Stimulated activated CD8-positive, alpha-beta memory T cell treated with anti-CD3 and anti-CD28 coated beads, Interleukin-7, amount 100 ng/mL, for 48 hours (primary cell): Measurements from ENCODE around the gene SDR42E2.
"Not testable (repeated sequence)": the region's sequence is repeated elsewhere in the genome, so short reads cannot be mapped to it uniquely, and the experiment has no call there.

Source experiments
- DNase-seq, 2 donors: peaks; one replicate each; pipeline ENCODE4 v3.0.0-alpha.2; 2020; ENCODE audit warnings: low read depth in 1 of 2; ENCODE audit errors: extremely low read depth in 1 of 2

The SDR42E2 gene

DNA sequence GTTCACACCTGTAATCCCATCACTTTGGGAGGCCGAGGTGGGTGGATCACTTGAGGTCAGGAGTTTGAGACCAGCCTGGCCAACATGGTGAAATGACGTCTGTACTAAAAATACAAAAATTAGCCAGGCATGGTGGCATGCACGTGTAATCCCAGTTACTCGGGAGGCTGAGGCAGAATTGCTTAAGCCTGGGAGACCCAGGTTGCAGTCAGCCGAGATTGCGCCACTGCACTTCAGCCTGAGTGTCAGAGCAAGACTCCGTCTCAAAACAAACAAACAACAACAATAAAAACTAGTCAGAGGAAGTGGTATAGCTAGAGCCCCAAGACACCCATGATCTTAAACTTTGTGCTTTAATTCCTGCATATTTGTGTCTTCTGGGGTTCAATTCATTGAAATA is 9.2 kb upstream of the SDR42E2 start:
- not testable (repeated sequence) for DNase-seq

DNA sequence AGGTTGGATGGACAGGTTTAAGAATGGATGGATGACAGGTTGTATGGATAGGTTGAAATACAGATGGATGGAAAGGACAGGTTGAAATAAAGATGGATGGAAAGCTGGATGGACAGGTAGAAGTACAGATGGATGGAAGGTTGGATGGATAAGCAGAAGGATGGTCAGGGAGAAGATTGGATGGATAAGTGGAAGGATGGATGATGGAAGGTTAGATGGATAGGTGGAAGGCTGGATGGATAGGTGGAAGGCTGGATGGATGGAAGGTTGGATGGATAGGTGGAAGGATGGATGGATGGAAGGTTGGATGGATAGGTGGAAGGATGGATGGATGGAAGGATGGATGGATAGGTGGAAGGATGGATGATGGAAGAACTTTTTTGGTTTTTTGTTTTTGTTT is 905 bp upstream of the SDR42E2 start:
- DNase-seq = no peak

DNA sequence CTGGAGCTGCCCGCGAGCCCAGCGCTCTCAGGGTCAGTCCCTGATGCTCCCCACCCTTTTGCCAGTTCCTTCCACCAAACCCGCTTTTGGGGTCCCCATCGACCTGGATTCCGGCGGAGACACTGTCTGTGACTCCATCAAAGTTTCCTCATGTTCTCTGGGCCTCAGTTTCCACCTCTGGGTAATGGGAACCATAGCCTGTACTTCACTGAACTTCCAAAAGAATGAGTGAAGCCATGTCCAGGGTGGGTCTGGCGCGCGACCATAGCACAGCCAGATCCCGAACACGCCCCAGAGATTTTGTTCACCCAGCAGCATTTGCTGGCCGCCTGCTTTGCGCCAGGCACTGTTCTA is 327 bp downstream of the SDR42E2 start:
- DNase-seq = no peak

DNA sequence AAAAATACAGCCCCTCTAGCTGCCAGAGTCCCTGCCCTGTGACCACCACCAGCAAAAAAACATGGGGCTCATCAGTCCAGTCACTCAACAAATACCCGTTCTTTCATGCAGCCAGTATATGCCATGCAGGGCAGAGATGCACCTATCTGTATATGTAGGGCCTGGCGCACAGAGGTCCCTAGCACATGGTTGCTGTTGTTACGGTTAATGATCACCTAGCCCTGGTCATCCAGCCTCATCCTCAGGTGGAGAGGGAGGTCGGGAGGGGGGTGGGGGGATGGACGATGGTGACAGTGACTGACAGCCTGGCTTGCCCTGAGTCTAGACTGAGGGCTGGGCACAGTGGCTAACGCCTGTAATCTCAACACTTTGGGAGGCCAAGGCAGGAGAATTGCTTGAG is 1.5 kb downstream of the SDR42E2 start:
- no peak for DNase-seq

DNA sequence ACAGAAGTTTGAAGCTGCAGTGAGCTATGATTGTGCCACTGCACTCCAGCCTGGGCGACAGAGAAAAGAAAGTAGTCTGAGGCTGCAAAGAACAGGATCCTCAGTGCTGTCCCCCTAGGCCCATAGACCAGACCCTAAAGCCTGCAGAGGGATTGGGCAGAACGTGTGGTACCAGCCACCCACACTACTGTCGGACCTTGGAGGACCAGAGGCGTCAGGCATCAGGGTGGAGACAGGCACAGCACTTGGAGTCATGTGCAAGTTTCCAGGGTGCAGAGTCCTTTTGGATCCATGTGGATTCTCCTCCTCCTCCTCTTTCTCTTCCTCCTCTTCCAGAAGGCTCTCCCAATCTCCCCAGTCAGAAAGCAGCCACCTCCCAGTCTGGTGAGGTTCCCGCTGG is 2.2 kb downstream of the SDR42E2 start:
- no peak for DNase-seq

DNA sequence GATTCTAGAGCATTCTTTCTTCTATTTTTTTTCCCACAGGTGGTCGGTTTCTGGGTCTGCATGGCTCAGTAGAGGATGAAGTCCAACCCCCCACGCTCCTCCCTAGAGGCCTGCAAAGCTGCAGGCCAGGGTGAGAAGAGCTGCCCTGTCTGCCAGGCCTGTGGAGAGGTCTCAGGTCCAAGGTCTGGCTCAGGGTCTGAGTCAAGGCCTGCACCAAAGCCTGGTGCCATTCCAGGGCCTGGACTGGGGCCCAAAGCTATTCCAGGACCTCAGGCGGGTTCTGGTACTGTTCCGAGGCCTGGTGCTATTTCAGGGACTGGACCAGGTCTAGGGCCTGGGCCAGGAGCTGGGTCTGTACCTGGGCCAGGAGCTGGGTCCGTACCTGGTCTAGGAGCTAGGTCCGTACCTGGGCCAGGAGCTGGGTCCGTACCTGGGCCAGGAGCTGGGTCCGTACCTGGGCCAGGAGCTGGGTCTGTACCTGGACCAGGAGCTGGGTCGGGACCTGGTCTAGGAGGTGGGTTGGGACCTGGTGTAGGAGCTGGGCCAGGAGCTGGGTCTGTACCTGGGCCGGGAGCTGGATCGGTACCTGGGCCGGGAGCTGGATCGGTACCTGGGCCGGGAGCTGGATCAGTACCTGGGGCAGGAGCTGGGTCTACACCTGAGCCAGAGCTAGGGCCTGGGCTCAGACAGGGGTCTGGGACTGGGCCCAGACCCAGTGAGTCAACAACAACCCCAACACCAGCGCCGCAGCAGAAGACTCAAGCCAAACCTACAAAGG is 3.4 kb downstream of the SDR42E2 start:
- DNase-seq = no peak

DNA sequence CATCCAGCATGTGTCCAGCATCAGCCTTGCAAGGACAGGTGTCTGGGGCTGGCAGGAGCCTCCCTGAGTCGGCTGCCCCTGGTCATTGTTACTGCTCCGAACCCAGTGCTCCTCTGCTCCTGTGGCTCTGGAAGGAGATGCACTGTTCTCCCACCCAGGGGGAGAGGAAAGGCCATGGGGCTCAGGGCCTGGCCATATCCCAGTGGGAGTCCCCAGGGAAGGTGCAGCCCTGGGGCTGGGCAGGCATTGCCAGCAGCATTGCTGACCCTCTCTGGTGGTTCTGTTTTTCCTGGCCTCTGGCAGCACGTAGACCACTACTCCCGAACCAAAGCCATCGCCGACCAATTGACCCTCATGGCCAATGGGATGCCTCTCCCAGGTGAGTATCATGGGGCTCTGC is 9.6 kb downstream of the SDR42E2 start:
- DNase-seq = no peak

DNA sequence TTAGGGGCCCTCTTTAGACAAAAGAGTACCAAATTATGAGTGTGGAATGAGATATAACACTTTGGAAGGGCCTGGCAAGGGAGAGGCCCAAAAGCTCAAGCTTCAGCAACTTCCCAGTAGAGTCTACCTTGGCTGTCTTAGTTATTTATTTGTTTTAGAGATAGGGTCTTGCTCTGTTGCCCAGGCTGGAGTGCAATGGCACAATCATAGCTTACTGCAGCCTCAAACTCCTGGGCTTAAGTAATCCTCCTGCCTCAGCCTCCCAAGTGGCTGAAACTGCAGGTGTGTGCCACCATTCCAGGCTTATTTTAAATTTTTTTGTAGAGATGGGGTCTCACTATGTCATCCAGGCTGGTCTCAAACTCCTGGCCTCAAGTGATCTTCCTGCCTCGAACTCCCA is 10.3 kb downstream of the SDR42E2 start:
- not testable (repeated sequence) for DNase-seq

DNA sequence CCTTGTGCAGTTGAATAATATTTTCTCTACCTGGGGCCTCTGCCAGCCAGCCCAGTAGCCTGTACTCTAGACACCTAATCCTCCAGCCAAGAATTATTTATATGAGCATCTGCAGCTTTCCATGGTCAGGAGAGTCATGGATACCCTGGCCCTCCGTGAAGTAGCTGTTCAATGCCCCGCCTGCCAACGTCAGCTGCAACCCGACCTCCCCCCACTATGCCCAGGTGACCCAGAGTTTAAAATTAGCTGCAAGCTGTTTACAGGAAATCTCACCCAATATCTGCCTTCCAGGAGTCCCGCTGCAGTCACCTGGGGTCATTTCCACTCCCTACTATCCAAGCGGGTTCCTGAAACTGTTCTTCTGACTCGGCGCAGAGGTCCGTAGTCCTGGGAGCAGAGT is 12.3 kb downstream of the SDR42E2 start:
- DNase-seq = no peak

DNA sequence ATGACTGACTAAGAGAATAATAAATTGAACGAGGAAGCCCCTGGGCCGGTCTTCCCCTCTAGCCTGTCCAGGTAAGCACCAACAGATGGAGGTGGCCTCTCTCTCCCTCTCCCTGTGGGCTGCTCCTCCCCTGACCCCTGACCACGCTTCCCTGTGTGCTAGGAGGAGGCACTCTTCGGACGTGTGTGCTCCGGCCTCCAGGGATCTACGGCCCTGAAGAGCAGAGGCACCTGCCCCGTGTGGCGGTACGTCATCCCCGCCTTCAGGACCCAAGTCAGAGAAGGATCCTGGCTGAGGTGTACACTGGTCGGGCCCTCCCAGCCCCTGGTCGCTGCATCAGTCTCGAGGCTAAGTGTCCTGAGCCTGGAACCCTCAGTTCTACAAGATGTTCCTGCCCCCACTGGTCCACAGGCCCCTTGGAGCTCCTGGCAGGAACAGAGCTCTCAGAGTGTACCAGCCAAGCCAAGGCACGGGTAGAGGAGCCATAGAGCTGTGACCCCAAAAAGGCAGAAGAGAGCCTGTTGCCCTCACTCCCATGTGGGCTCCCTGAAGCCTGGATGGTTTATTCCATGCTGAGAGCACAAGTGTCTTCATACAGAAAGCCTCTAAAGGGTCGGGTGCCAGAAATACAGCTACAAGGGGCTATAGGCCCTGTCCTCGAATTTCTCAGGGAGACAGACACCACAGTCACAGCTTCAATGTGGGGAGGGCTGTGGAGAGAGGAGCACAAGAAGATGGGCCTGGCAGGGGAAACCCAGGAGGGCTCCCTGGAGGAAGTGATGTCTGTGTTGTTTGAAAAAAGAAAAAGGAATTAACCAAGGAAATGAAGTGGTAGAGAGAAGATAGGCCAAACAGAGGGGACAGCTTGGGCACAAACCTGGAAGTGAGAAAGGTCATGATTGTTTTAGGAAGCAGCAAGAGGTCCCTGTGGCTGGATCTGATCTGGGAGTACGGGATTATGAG is 15.9 kb downstream of the SDR42E2 start:
- DNase-seq = no peak

DNA sequence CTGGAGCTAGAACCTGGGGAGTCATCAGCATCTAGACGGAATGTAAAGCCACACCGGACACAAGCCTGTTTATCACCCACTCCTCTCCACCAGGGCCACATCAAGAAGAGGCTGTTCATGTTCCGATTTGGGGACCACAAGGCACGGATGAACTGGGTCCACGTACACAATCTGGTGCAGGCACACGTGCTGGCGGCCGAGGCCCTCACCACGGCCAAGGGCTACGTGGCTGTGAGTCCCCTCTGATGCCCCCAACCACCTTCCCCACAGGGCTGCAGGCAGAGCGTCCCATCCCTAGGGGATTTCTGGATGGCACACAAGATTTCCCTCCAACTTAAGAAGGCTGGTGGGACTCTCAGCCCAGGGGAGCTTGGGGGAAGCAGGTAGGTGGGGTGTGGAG is 19.1 kb downstream of the SDR42E2 start:
- DNase-seq = no peak

DNA sequence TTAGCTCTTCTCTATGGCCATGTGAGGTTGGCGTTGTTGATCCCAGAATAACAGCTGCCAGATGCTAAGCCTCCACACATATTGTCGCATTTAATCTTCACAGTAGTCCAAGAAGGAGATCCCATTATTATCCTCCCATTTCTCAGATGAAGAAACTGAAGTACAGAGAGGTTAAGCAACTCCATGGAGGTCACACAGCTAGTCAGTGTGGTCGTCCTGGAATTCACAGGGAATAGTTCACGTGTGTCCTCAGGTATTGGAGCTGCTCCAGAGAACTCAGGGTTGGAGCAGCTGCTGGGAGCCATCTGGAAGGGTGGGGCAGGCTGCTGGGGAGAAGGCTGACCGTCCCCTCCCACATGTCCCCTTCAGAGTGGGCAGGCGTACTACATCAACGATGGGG is 19.5 kb downstream of the SDR42E2 start:
- DNase-seq = no peak

DNA sequence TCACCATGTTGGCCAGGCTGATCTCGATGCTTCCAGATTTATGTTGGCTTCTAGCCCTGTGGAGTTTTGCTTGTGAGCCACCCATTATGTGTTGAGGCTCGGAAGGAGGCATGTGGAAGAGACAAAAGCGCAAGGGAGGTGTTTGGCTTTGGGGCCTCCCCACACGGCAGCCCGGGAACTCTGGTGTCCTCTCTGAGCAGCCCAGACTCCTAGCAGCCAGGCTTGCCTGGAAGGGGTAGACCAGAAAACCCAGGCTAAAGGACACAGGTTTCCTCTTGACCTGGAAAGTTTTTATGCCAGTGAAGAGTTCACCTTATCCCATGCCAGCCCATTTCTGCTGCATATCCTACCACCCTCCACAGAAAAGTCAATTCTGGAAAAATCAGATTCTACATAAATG is 21.0 kb downstream of the SDR42E2 start:
- no peak for DNase-seq

DNA sequence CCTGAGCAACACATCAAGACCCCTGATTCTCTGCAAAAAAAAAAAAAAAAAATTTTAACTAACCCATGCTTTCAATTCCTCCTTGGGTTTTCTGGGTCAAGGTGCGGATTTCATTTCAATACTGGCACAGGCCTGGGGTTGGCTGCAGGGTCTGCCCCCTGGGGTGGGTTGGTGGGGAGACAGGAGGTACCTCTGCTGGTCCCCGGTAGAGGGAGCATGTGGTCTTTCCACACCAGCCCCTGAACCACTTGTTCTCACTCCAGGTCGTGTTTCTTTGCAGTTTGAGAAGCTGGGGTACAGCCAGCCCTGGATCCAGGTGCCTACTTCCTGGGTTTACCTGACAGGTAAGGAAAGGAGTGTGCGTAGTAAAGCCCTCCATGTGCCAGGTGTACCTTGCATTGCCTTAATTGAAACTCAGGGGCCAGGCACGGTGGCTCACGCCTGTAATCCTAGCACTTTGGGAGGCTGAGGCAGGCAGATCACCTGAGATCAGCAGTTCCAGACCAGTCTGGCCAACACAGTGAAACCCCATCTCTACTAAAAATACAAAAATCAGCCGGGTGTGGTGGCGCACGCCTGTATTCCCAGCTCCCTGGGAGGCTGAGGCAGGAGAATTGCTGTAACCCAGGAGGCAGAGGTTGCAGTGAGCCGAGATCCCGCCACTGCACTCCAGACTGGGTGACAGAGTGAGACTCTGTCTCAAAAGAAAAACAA is 21.8 kb downstream of the SDR42E2 start:
- no peak for DNase-seq

DNA sequence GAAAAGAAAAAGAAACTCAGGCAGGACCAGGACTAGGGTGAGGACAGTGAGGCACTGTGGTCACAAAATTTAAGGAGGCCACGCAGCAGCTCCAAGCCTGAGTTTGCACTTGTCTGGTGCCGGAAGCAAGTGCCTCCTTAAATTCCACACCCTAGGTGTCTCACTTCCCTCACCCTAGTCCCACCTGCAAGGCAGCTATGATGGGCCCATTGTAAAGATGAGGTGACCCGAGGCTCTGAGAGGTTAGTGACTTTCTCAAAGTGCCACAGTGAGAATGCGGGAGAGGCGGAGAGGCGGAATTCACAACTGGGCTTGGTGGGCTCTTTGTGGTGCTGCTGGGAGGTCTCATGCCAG is 22.3 kb downstream of the SDR42E2 start:
- DNase-seq = no peak

DNA sequence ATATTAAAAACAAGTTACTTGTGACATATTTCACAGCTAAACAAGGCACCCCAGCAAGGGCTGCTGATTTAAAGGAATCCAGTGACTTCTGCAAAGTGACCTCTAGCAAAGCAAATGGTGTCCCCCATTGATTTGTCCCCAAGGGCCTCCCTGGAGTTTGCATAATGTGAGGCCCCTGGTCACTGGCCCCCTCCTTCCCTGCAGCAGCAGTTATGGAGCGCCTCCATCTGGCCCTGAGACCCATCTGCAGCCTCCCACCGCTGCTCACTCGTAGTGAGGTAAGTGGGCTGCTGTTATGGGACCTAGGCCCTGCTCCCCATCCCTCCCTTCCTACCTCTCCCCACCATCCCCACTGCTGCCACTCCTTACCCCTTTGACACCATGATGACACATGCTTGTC is 24.2 kb downstream of the SDR42E2 start:
- DNase-seq = no peak

DNA sequence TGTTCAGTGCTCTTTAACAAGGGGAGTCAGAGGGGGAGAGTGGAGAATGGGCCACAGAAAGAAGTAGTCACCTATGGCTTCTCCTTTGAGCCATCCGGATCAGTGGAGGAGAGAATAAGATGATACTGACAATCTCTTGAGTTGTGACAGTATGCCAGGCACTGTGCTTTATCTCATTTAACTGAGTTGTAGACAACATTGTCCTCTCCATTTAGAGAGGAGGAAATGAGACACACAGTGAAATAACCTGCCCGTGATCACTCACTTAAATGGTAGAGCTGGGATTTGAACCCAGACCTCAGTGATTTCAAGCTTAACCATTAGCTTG is 25.9 kb downstream of the SDR42E2 start:
- DNase-seq = no peak

DNA sequence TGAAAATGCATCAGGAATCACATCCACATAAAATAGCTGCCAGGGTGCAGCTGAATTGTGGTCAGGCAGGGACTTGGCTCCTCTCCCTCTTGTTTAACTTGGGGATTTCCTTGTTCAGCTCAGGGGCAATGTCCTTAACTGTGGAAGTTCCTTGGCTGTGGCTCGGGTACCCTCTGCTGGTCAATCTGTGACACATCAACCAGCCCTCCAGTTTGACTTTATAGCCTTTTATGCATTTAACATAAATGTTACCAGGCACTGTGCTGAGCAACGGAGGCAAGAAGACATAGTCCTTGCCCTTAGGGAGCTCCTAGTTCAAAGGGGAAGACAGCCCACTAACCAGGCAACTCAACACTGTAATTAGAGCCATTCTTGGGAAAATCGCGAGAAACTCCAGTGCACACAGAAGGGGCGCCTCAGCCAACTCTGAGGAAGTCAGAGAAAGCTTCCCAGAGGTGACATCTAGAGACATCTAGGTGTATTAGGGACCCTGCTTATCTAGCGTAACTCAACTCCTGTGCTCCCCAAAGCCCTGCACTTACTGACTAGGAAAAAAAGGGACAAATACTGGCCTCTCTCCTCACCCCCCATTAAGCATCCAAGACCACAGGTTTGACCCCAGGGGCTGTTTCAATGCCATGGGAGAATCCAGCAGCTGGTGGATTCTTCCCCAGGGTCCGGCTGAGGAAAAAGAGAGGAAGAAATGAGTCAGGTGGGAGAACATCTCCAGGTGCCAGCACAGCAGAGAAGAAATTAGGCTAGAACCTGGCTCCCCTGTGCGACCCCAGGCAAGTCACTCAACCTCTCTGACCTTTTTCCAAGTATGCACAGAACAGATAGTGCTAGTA is 26.5 kb downstream of the SDR42E2 start:
- peak in 1 of 2 donors; percentile 19 for DNase-seq

DNA sequence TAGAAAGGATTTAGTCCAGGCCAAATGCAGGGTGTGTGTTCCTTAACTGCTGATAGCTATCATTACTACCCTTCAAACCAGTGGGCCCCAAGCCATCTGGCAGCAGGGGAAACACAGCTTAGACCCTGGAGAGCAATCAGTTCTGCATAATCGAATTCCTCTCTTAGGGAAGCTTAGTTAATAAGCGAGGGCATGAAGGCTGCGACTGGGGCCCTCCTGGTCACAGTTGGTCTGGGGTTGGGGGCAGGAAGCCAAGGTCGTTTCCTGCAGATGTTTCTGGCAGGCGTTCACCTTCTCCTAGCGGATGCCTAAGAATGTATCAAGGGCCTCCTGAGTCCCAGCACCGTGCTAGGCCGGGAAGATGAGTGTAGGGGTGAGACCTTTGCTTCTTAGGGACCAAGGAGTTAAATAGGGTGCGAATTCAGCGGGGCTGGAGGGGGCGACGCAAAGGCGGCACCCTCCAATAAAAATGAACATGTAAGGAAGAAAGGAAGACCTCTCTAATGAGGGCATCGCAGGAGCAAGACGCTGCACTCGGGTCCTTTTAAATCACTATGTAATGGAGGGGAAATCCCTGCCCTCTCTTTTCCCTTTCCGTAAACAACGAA is 27.3 kb downstream of the SDR42E2 start:
- DNase-seq = no peak

DNA sequence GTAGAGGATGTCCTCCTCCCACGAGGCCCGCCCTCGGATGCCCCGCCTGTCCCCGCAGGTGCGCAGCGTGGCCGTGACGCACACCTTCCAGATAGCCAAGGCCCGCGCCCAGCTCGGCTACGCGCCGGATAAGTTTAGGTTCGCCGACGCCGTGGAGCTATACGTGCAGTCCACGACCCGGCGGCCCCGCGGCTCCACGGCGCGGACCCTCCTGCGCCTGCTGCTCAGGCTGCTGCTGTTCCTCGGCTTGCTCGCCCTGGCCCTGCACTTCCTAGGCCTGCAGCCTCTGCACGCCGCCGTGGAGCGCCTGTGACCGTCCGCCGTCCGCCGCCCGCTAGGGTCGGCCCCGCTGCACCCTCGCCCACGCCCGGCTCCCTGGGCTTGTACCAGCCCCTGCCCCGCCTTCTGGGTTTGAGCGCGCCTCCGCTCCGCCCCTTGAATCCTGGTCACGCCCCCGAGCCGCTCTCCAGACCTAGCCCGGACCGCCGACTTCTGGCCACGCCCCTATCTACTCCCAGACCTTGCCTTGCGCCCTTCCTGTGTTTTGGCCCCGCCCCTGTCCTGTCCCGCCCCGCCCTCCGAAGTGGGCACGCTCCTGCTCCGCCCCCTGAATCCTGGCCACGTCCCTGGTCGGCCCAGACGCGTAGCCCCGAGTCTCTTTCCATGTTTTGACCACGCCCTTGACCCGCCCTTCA is 27.9 kb downstream of the SDR42E2 start:
- DNase-seq = peak; percentile 97 to 99
